Measurements from ENCODE around the gene ADO.

The ADO gene

GRCh38 chr10:62818426-62819011 is 14.0 kb downstream of the ADO start:
- peak; percentile 42 for DNase-seq

DNA sequence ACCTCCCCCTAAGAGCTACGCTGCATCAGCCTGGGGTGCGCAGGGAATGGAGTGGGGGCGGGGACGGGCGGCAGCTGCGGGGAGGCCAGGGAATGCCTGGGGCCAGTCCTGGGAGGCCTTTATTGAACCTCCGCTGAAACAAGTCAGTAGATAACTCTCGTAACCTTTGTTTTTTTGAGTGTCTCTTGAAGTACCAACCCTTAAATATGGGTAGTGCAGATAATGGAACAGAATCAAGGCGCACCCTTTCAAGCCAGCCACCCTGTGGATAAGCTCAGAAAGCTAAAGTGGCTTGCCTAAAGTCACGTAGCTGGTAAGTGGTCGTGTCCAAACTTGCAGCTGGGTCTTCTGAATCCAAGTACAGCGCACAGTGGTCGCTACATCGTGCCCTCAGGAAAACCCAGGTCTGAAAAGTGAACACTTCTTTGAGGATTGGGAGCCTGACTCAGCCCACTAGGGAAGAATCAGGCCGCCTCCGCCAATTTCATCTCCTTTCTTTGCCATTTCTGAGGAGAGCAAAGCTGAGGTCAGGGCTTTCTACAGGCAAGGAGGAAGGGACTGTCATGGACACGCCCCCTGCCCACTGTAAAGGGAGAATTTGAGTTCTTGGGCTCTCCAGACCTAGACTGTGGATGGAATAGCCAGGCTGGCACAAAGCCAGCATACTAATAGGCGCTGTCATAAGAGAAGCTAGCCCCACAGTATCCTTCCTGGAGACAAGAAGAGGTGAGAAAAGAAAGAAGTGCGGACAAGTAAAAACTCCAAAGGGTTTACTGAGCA is 14.8 kb downstream of the ADO start:
- DNase-seq: no peak

GRCh38 chr10:62820586-62820985 is 16.1 kb downstream of the ADO start:
- DNase-seq: no peak

DNA sequence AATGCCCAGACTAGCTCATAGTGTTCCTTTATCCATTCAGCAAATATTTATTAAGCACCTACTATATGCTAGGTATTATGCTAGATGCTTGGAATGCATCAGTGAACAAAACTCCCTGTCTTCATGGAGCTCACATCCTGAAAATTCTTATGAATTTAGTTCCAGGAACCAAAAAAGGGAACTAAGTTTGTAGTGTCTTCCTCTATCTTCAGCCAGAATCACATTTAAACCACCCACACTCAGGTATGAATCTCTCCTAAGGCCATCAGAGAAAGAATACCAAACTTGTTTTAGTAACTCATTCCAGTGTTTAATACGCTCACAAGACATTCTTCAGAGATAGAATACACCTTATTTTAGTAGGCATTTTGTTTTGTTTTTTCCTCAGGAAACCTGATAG is 21.8 kb downstream of the ADO start:
- DNase-seq: no peak

DNA sequence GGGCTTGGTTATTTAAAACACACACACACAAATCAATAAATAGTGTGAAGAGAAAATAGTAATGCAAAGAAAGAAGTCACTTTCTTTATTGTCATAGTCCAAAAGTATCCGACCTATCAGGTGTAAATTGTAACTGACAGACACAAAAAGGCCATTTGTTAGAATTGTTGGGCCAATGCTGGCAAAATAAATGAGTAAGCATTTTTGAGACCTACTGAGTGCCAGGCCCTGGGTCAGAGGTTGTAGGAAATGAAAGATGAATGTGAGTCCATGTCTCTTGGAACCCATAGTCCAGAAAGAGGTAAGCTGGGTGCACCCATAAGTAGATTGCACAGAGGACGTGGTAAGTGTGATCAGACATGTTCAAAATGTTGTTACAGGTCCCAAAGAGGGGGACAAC is 25.1 kb downstream of the ADO start:
- DNase-seq: no peak

DNA sequence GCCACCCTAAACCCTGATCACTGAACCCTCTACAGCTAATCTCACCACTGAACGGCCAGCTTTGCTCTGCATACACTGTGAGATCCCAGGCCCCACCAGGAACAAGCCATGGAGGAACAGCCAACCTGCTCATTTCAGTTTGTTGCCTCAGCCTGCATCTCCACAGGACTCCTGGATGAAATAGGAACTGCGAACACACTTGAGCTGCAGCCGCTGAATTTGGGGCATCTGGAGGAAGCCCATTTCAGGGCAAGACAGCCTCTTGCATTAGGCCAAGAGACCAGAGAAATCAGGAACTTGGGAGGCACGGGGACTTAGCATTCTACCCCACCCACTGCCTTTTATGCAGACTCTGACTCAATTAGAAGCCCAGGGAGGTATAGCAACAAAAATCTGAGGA is 26.2 kb downstream of the ADO start:
- no peak for DNase-seq

GRCh38 chr10:62831346-62831745 is 26.8 kb downstream of the ADO start:
- DNase-seq: no peak

DNA sequence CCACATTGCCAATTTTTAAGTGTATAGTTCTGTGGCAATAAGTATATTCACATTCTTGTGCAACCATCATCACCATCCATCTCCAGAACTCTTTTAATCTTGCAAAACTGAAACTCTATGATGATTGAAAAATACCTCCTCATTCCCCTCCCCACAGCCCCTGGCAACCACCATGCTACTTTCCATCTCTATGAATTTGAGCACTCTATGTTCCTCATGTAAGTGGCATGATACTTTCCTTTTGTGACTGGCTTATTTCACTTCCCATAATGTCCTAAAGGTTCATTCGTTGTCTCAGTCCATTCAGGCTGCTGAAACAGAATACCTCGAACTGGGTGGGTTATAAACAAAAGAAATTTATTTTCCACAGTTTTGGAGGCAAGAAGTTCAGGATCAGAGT is 35.1 kb downstream of the ADO start:
- DNase-seq: no peak

- no peak for DNase-seq
These were observed 38.5 kb downstream of the ADO start for GRCh38 chr10:62842983-62843382.

- DNase-seq: no peak
These were observed 39.1 kb downstream of the ADO start for GRCh38 chr10:62843600-62843999.

DNA sequence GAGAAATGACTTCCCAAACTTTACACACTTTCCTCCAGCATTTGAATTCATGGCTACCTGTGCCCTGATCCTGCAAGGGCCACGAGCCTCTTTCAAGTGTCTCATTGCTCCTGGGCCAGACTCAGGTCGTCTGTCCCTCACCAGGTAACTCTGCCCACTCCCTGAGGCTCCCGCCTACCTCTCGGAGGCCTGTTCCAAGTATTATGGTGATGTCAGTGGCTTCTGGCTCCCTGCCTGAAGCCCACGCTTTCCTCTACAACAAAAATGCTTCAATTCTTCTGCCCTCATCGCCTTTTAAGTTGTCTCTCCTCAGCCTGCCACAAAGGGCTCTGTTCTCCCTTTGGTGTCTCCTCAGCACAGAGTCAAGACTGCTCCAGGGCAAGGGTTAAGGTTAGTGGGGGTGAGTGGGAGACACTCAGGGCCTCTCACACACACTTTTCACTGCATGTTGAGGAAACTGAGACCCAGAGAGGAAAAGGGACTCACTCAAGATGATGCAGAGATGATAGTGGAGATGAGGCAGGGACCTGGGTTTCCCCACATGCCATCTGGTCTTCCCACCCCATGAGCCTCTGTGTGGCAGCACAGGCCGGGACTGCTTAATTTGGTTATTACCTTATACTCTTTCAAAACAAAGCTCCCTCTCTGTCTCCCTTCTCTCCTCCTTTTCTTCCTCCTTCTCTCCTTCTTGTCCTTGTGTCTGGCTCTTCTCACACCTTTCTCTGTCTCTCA is 39.9 kb downstream of the ADO start:
- DNase-seq: no peak

DNA sequence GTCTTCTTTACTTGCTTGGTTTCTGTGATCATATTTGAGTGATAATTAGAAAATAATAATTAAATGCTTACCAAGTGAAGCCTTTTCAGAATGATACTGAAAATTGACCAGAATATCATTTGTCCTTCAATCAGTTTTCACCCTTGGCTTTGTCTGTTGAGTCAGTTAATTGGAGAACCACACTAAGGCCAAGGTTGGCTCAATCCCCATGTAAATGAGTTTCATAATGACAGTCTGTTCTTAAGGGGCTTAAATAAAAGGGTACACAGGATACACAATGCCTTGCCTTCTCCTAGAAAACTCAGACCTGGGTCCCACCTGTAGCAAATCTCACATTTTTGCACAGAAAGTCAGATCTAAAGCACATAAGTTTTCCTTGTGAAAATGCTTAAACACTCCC is 42.9 kb downstream of the ADO start:
- no peak for DNase-seq

DNA sequence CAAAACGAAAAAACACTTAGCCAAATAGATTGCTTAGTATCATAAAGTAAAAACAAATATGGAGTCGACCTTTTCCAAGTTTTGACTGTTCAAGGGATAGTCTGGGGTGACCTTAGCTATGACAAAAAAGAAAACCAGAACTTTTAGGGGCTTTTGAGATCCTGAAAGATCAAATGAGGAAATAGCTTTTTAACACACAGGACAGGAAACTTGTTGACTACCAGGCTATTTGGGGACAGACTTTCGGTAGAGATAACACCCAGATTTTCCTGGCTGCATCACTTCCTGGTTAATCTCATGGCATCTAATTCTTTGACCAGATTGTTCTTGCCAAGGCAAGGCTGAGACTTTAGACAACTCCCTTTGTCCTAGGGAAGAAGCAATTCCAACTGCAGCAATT is 46.1 kb downstream of the ADO start:
- DNase-seq: no peak

DNA sequence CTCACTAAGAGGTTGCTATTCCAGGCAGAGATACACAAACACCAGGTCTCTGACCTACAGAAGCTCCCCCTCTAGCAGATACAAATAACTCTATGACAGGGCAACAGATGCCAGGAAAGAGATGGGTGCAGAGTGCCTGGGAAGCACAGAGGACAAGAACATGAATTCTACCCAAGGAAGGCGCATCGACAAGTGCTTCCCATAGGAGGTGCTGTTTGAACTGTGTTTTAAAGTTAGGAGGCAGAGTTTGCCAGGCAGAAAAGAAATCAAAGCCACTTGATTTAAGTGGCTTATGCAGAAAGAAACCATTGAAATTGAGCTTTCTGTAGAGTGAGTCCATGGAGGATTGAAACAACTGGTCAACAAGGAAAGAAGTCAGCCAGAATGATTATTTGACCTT is 46.9 kb downstream of the ADO start:
- DNase-seq: no peak

- no peak for DNase-seq
These were observed 48.6 kb downstream of the ADO start for GRCh38 chr10:62852961-62853702.

GRCh38 chr10:62853710-62854109 is 49.2 kb downstream of the ADO start:
- DNase-seq: no peak

- DNase-seq: no peak
These were observed 51.5 kb downstream of the ADO start for GRCh38 chr10:62856021-62856420.

All from activated CD4-positive, alpha-beta T cell treated with anti-CD3 and anti-CD28 coated beads, Interleukin-2, amount 50 U/mL, for 1 hour (primary cell).